Type B pancreatic cell (in vitro differentiated cells): ENCODE measurements around the gene COPA. TPM values are rescaled to one million over a fixed set of nuclear protein-coding genes. Genes with fewer than 3 reads are reported as not detected.

Experiments used
- DNase-seq: peaks from one replicate; pipeline ENCODE4 v3.0.0; 2021; ENCODE audit warnings: mixed read lengths; ENCODE audit not compliant: unreplicated experiment; ENCODE audit errors: extremely low spot score
- H3K27ac Mint-ChIP-seq: 2 replicates; pipeline ENCODE4 v1.8.0; 2021; ENCODE audit warnings: mild to moderate bottlenecking, mixed read lengths
- H3K27me3 Mint-ChIP-seq: 2 replicates; pipeline ENCODE4 v1.8.0; 2021; ENCODE audit warnings: mixed read lengths
- H3K36me3 Mint-ChIP-seq: 2 replicates; pipeline ENCODE4 v1.8.0; 2021; ENCODE audit warnings: mixed read lengths
- H3K4me1 Mint-ChIP-seq: one replicate; pipeline ENCODE4 v1.8.0; 2021; ENCODE audit warnings: mixed read lengths; ENCODE audit not compliant: unreplicated experiment
- H3K4me3 Mint-ChIP-seq: 2 replicates; pipeline ENCODE4 v1.8.0; 2021; ENCODE audit warnings: mild to moderate bottlenecking, mixed read lengths
- H3K9me3 Mint-ChIP-seq: 2 replicates; pipeline ENCODE4 v1.8.0; 2021; ENCODE audit warnings: mixed read lengths
- total RNA-seq: library from RNA; stranded (reverse); gene quantifications from 2 replicates; pipeline ENCODE4 v1.2.1, GENCODE V29; 2021; ENCODE audit warnings: low replicate concordance
- TF ChIP-seq, protein P1 (sequence below): fragments of 200-600 bp; sonication (generic); conservative IDR thresholded peaks from 2 replicates; pipeline ENCODE4 v1.5.0; 2021; ENCODE audit warnings: antibody characterized with exemption, mild to moderate bottlenecking

Gene COPA
- total RNA-seq, 1 donor from 2014 or later = 174 TPM

GRCh38 chr1:160257411-160258015 is 85.5 kb downstream of the COPA start:
- Mint-ChIP-seq H3K36me3 (peaks cover 7% of the 10 kb centered on the region), H3K9me3 (no peaks in the 10 kb centered on the region), H3K27ac (no peak overlapping the region), H3K27me3 (no peaks in the 10 kb centered on the region), H3K4me1 (peaks cover 27% of the 10 kb centered on the region), H3K4me3 (no peak overlapping the region)
- TF ChIP-seq, protein P1, sequence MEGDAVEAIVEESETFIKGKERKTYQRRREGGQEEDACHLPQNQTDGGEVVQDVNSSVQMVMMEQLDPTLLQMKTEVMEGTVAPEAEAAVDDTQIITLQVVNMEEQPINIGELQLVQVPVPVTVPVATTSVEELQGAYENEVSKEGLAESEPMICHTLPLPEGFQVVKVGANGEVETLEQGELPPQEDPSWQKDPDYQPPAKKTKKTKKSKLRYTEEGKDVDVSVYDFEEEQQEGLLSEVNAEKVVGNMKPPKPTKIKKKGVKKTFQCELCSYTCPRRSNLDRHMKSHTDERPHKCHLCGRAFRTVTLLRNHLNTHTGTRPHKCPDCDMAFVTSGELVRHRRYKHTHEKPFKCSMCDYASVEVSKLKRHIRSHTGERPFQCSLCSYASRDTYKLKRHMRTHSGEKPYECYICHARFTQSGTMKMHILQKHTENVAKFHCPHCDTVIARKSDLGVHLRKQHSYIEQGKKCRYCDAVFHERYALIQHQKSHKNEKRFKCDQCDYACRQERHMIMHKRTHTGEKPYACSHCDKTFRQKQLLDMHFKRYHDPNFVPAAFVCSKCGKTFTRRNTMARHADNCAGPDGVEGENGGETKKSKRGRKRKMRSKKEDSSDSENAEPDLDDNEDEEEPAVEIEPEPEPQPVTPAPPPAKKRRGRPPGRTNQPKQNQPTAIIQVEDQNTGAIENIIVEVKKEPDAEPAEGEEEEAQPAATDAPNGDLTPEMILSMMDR = no peak
- no peak for DNase-seq

- H3K4me1 Mint-ChIP-seq = peaks cover 31% of the 10 kb centered on the region
- no peaks in the 10 kb centered on the region for H3K27me3 Mint-ChIP-seq
- TF ChIP-seq, protein P1 = no peak
- peaks cover 7% of the 10 kb centered on the region for H3K36me3 Mint-ChIP-seq
- H3K9me3 Mint-ChIP-seq = no peaks in the 10 kb centered on the region
- no peak overlapping the region for H3K27ac Mint-ChIP-seq
- no peak overlapping the region for H3K4me3 Mint-ChIP-seq
- DNase-seq = no peak
These were observed 86.5 kb downstream of the COPA start for GRCh38 chr1:160256396-160257046.

DNA sequence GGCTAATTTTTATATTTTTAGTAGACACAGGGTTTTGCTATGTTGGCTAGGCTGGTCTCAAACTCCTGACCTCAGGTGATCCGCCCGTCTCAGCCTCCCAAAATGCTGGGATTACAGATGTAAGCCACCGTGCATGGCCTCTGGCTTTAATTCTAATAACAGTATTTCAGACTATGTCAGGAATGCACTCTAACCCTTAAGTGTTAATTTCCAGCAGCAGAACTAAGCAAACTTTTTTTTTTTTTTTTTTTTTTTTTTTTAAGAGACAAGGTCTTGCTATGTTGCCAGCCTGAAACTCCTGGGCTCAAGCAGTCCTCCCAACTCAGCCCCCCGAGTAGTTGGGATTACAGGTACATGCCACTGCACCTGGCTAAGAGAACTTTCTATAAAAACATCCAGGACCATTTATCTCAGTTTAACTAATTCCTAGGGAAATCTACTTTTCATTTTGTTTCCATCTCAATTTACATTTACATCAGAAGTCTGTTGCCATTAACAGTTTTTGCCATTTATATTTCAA is 87.2 kb downstream of the COPA start:
- peaks cover 8% of the 10 kb centered on the region for H3K36me3 Mint-ChIP-seq
- TF ChIP-seq, protein P1 = no peak
- no peaks in the 10 kb centered on the region for H3K9me3 Mint-ChIP-seq
- no peak overlapping the region for H3K27ac Mint-ChIP-seq
- no peak overlapping the region for H3K4me3 Mint-ChIP-seq
- no peak for DNase-seq
- peaks cover 30% of the 10 kb centered on the region for H3K4me1 Mint-ChIP-seq
- no peaks in the 10 kb centered on the region for H3K27me3 Mint-ChIP-seq

- Mint-ChIP-seq H3K36me3 (peaks cover 7% of the 10 kb centered on the region), H3K4me3 (no peak overlapping the region), H3K9me3 (no peaks in the 10 kb centered on the region), H3K27ac (no peak overlapping the region), H3K4me1 (peaks cover 17% of the 10 kb centered on the region), H3K27me3 (no peaks in the 10 kb centered on the region)
- DNase-seq = no peak
- TF ChIP-seq, protein P1 = peak; percentile 87
These were observed 91.1 kb downstream of the COPA start for GRCh38 chr1:160251687-160252526.

DNA sequence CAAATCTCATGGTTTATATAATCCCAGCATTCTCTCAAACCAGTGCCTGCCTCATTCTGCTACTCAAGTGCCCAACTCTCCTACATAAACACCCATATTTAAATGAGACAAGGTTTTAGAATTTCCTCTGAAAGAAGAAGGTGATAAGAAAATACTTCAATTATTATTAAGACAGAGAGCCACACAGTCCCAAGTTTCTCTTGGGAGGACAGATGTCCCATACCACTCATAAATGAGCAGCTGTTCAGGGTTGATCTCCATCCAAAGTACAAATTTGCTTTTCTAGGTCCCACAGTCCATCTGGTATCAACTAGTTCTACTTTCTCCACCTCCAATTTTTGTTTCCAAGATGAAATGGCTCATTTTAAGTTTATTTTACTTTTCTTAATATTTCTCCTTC is 92.0 kb downstream of the COPA start:
- TF ChIP-seq, protein P1 = no peak
- H3K27ac Mint-ChIP-seq = no peak overlapping the region
- no peak overlapping the region for H3K4me3 Mint-ChIP-seq
- DNase-seq = no peak
- H3K36me3 Mint-ChIP-seq = peaks cover 7% of the 10 kb centered on the region
- H3K4me1 Mint-ChIP-seq = peaks cover 18% of the 10 kb centered on the region
- H3K9me3 Mint-ChIP-seq = no peaks in the 10 kb centered on the region
- H3K27me3 Mint-ChIP-seq = no peaks in the 10 kb centered on the region
